Endothelial cell of umbilical vein (primary cell): Measurements from ENCODE around the gene DPYD. TPM values are rescaled to one million over a fixed set of nuclear protein-coding genes. Genes with fewer than 3 reads are reported as not detected.

ENCODE experiments used
- BruUV-seq: library from RNA; stranded (reverse); fragments of 400-500 nt; replicated peaks from 2 replicates; lab custom pipeline; 2021; lab: Mats Ljungman, UMichigan
- CTCF ChIA-PET: fragments of 300-600, 350-600 bp; sonication (Branson Sonifier 250); formaldehyde crosslinking; loops from one replicate; lab custom pipeline; 2021; ENCODE audit warnings: antibody characterized with exemption, inconsistent platforms; lab: Charles Lee
- POLR2A ChIA-PET: fragments of 300-600, 350-600 bp; sonication (Branson Sonifier 250); formaldehyde crosslinking; loops from one replicate; lab custom pipeline; 2021; ENCODE audit warnings: antibody characterized with exemption, inconsistent platforms; lab: Charles Lee
- DNase-seq: peaks from one replicate; pipeline ENCODE4 v3.0.0-alpha.2; 2011; ENCODE audit warnings: low read depth, low spot score
- FAIRE-seq: peaks from 2 replicates; lab custom pipeline; 2011; peaks lifted over from hg19 to GRCh38; lab: Jason Lieb, UNC
- H2AFZ ChIP-seq: 2 replicates; pipeline ENCODE4 v1.6.0; 2012; ENCODE audit warnings: low read depth, low read length, control low read depth, inconsistent platforms
- H3K27ac ChIP-seq: 2 replicates; pipeline ENCODE4 v1.5.1; 2011; ENCODE audit warnings: low read depth, mild to moderate bottlenecking, control low read depth, low read length, moderate library complexity; ENCODE audit not compliant: insufficient read depth
- H3K27me3 ChIP-seq, 2 experiments: 2 replicates each; pipeline versions ENCODE4 v1.6.0 to v1.6.1; 2011; ENCODE audit warnings: low read length in 2 of 2, mixed read lengths in 1 of 2; ENCODE audit not compliant: control insufficient read depth in 2 of 2, insufficient read depth in 2 of 2
- H3K36me3 ChIP-seq, 2 experiments: 2 replicates in 1 of 2; 3 replicates in 1 of 2; pipeline ENCODE4 v1.5.1; 2011; ENCODE audit warnings: low read length in 2 of 2, mild to moderate bottlenecking in 1 of 2, moderate library complexity in 1 of 2; ENCODE audit not compliant: control insufficient read depth in 2 of 2, insufficient read depth in 2 of 2; ENCODE audit errors: extremely low read depth in 1 of 2
- H3K4me1 ChIP-seq: 3 replicates; pipeline ENCODE4 v1.5.1; 2011; ENCODE audit warnings: mild to moderate bottlenecking, low read length; ENCODE audit not compliant: control insufficient read depth, insufficient read depth; ENCODE audit errors: extremely low read depth
- H3K4me2 ChIP-seq: 2 replicates; pipeline ENCODE4 v1.6.1; 2011; ENCODE audit warnings: low read length, control low read depth, mixed read lengths; ENCODE audit not compliant: insufficient read depth
- H3K4me3 ChIP-seq, 3 experiments: fragments of 200-600 bp in 1 of 3; sonication (generic), shearing (Covaris generic) in 1 of 3; replicated peaks in 1 of 3; 2 replicates each; pipeline ENCODE4 v1.5.1; 2011 to 2016; ENCODE audit warnings: control low read depth in 3 of 3, low read length in 3 of 3, mild to moderate bottlenecking in 2 of 3, inconsistent platforms in 1 of 3, low read depth in 1 of 3, moderate library complexity in 1 of 3; ENCODE audit not compliant: insufficient read depth in 1 of 3
- H3K79me2 ChIP-seq: 2 replicates; pipeline ENCODE4 v1.6.0; 2012; ENCODE audit warnings: low read length, inconsistent platforms; ENCODE audit not compliant: control insufficient read depth, insufficient read depth
- H3K9ac ChIP-seq: replicated peaks from 2 replicates; pipeline ENCODE3; 2011; ENCODE audit warnings: low read length, control low read depth; ENCODE audit not compliant: insufficient read depth; ENCODE audit errors: extremely low read depth
- H3K9me1 ChIP-seq: replicated peaks from 3 replicates; pipeline ENCODE4 v1.6.0; 2011; ENCODE audit warnings: mild to moderate bottlenecking, low read length; ENCODE audit not compliant: control insufficient read depth, insufficient read depth; ENCODE audit errors: extremely low read depth
- H3K9me3 ChIP-seq: replicated peaks from 2 replicates; pipeline ENCODE4 v1.5.1; 2012; ENCODE audit warnings: low read length, inconsistent platforms; ENCODE audit not compliant: control insufficient read depth, insufficient read depth
- H4K20me1 ChIP-seq: replicated peaks from 2 replicates; pipeline ENCODE3; 2011; ENCODE audit warnings: mild to moderate bottlenecking, low read length; ENCODE audit not compliant: control insufficient read depth, insufficient read depth; ENCODE audit errors: extremely low read depth
- EZH2 ChIP-seq: IDR thresholded peaks from 2 replicates; pipeline ENCODE4 v1.6.1; 2012; ENCODE audit warnings: borderline replicate concordance, low read depth, mild to moderate bottlenecking, moderate library complexity, low read length, inconsistent platforms; ENCODE audit not compliant: severe bottlenecking
- GATA2 ChIP-seq: IDR thresholded peaks from 2 replicates; pipeline ENCODE4 v1.7.0; 2011; ENCODE audit warnings: low read depth, mild to moderate bottlenecking, moderate library complexity, mixed read lengths, low read length; ENCODE audit not compliant: insufficient read length, insufficient read depth
- JUN ChIP-seq: IDR thresholded peaks from 2 replicates; pipeline ENCODE4 v1.6.1; 2011; ENCODE audit warnings: borderline replicate concordance, low read depth; ENCODE audit not compliant: insufficient read length, insufficient read depth
- MYC ChIP-seq: IDR thresholded peaks from one replicate; pipeline ENCODE4 v1.6.1; 2011; ENCODE audit warnings: mild to moderate bottlenecking, low read depth, low read length
- POLR2A ChIP-seq: IDR thresholded peaks from 2 replicates; pipeline ENCODE4 v1.6.1; 2012; ENCODE audit warnings: low read depth, mild to moderate bottlenecking, control low read depth, low read length
- POLR2AphosphoS5 ChIP-seq: IDR thresholded peaks from 2 replicates; pipeline ENCODE4 v1.6.1; 2012; ENCODE audit warnings: low read depth, mild to moderate bottlenecking, control low read depth, low read length, moderate library complexity; ENCODE audit not compliant: insufficient read depth
- dilution Hi-C: fragments of 300-500 bp; cut with MboI; formaldehyde crosslinking; loops from one replicate; pipeline ENCODE4 v1.15.0; 2019; ENCODE audit warnings: low sequenced_read_pairs; ENCODE audit not compliant: extremely low pct_ligation_motif_present
- intact Hi-C: fragments of 100-400 bp; cut with micrococcal nuclease; formaldehyde crosslinking; loops from one replicate; pipeline ENCODE4 v1.10.0; 2022
- polyA plus RNA-seq, 4 experiments: library from polyadenylated mRNA; depleted of rRNA in 3 of 4; stranded (reverse) in 3 of 4; unstranded in 1 of 4; fragments of >200 nt; gene quantifications; 2 replicates each; pipeline versions ENCODE4 v1.2.1 to v1.2.3, GENCODE V29; 2011 to 2012; ENCODE audit warnings: missing spikeins in 1 of 4
- total RNA-seq: library from RNA; stranded (reverse); gene quantifications from 2 replicates; pipeline ENCODE4 v1.2.3, GENCODE V29; 2021
- TF ChIP-seq, protein P1 (sequence below): IDR thresholded peaks from 2 replicates; pipeline ENCODE4 v1.6.1; 2011; ENCODE audit not compliant: insufficient read depth, insufficient read length

Gene DPYD
- total and polyA plus RNA-seq, 2 donors (not counting 3 experiments of a cell fraction or from before 2014, with no cell fraction given): 4.6 to 15.1 TPM

DNA sequence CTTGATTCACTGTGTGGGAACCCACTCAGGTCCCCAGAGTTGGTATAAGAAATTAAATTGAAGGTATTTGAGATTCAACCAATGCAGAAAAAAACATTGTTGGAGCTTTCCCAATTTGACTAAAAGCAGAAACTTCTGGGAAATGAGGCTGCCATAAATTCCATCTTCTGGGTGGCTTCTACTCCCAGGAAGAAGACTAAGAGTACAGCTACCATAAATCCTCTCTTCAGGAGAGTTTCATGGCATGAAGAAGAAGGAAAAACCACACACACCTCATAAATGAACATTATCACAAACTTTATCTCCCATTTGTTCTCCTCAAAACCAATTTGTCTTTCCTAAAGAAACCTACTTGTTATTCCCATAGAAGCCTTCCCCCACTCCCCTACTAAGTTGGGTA lies 283.9 kb downstream of the DPYD start:
- no peak for DNase-seq

DNA sequence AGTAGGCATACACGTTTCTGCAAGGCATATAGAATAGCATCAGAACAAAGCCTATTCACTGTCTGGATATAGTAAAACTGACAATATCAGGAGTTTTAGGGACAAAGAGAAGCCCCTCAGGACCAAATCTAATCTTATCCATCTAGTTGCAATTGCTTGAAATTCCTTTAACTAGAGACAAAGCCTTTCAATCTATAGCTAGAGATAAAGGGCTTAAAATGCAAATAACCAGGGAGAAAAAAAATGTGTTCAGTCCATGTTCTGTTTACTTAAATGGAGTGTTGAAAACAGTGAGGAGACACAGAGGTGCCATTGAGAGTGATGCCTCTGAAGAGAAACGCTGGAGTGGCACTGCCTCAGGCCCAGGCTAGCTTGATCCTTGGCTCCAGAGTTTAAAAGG lies 286.1 kb downstream of the DPYD start:
- H3K4me2 ChIP-seq: no peak overlapping the region
- DNase-seq (no peak), FAIRE-seq (no peak)
- ChIA-PET CTCF (no interaction called here), POLR2A (no interaction called here)
- TF ChIP-seq EZH2: no peak
- TF ChIP-seq GATA2: no peak
- TF ChIP-seq MYC: no peak
- no peak for TF ChIP-seq JUN
- TF ChIP-seq, protein P1, sequence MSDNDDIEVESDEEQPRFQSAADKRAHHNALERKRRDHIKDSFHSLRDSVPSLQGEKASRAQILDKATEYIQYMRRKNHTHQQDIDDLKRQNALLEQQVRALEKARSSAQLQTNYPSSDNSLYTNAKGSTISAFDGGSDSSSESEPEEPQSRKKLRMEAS: no peak
- no peak for TF ChIP-seq POLR2AphosphoS5
- BruUV-seq: no TSS peak
- H3K9me3 ChIP-seq: no peaks in the 10 kb centered on the region
- H3K9me1 ChIP-seq: no peaks in the 10 kb centered on the region
- H4K20me1 ChIP-seq: no peaks in the 10 kb centered on the region
- dilution Hi-C loops: no loop called here
- no peaks in the 10 kb centered on the region for H3K36me3 ChIP-seq
- H3K79me2 ChIP-seq: no peaks in the 10 kb centered on the region
- H3K9ac ChIP-seq: no peak overlapping the region
- intact Hi-C loops: no loop called here
- no peak overlapping the region for H2AFZ ChIP-seq
- no peak overlapping the region for H3K4me3 ChIP-seq
- peaks cover 22% of the 10 kb centered on the region for H3K4me1 ChIP-seq
- no peak overlapping the region for H3K27ac ChIP-seq
- H3K27me3 ChIP-seq: no peaks in the 10 kb centered on the region

More for the DNA sequence above, 283.9 kb downstream of the DPYD start:
- TF ChIP-seq, protein P1: no peak
- TF ChIP-seq MYC: no peak
- TF ChIP-seq POLR2AphosphoS5: no peak
- no peak for TF ChIP-seq JUN
- TF ChIP-seq POLR2A: no peak
- H3K4me3 ChIP-seq: no peak overlapping the region
- H3K36me3 ChIP-seq: no peaks in the 10 kb centered on the region
- H3K4me2 ChIP-seq: no peak overlapping the region
- intact Hi-C loops: no loop called here
- CTCF ChIA-PET: no interaction called here
- no peaks in the 10 kb centered on the region for H3K9me1 ChIP-seq
- dilution Hi-C loops: no loop called here
- H2AFZ ChIP-seq: no peak overlapping the region
- no peak overlapping the region for H3K27ac ChIP-seq
- no peaks in the 10 kb centered on the region for H3K27me3 ChIP-seq
- no peaks in the 10 kb centered on the region for H3K79me2 ChIP-seq
- H4K20me1 ChIP-seq: no peaks in the 10 kb centered on the region
- H3K9me3 ChIP-seq: no peaks in the 10 kb centered on the region
- no peak for FAIRE-seq
- BruUV-seq: no TSS peak
- peaks cover 10% of the 10 kb centered on the region for H3K4me1 ChIP-seq
- no peak overlapping the region for H3K9ac ChIP-seq
- POLR2A ChIA-PET: no interaction called here
